Heart left ventricle (tissue), 13 donors: Measurements from ENCODE around the gene AREL1.

Experiments
- POLR2A ChIP-seq, 2 donors: fragments of 450-650 bp; IDR thresholded peaks; one replicate each; pipeline ENCODE4 v1.6.1; 2017; ENCODE audit warnings: antibody characterized with exemption in 2 of 2, mild to moderate bottlenecking in 2 of 2, moderate library complexity in 2 of 2
- TF ChIP-seq, protein P1 (sequence below), 12 donors: fragments of 200-600 bp; sonication (generic) in 4 of 12; IDR thresholded peaks; one replicate each; pipeline versions ENCODE4 v1.5.0 to v1.8.0; 2018 to 2022; ENCODE audit warnings: antibody characterized with exemption in 12 of 12, mild to moderate bottlenecking in 5 of 12
- donor health status: ischemic (EF 13 %, LVEDD 7.1; RV severe dilation, severe dysfunction).
- donor health status: DM: no; HTN: yes; CAD: no.
- donor health status: DM: no; HTN: no; CAD: no.
- donor health status: ischemic (EF 25% LVEDD 6.9; RV normal size, moderate dysfunction).
- donor health status: ischemic (EF 25% LVEDD 5.7; RV mildly dilated, moderate dysfunction).
- donor health status: ischemic (EF 35%, LVEDD 5.7; RV mildly dilated, moderate dysfunction).
- donor health status: nonischemic (EF 11% LVEDD 7.7; RV severe dilation, severe dysfunction).
- donor health status: DM: yes; HTN: yes; CAD: no.
- donor health status: PGD.
- donor health status: ischemic (EF 29% LVEDD 5.4; RV normal size, mild dysfunction).
- donor health status: nonischemic (EF 23%, LVEDD 6.1; RV moderate dilation, normal function).

DNA sequence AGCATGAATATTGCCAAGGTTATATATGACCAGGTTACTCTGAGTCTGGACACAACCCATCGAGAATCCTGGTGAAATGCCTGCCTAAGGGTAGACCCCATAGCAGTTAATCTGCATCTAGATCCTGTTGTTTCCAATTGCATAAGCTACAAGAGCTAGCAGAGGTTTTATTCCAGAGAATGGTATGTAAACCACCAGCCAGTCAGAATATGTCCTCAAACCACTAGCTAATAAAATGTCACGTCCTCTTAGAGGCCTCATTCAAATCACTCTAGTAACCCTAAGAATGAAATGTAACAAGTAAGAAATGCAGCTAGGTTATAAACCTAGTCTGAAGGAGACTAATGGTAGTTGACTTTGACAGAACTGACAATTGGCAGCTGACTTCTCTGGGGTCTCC, 41.3 kb upstream of the AREL1 start:
- TF ChIP-seq, protein P1, sequence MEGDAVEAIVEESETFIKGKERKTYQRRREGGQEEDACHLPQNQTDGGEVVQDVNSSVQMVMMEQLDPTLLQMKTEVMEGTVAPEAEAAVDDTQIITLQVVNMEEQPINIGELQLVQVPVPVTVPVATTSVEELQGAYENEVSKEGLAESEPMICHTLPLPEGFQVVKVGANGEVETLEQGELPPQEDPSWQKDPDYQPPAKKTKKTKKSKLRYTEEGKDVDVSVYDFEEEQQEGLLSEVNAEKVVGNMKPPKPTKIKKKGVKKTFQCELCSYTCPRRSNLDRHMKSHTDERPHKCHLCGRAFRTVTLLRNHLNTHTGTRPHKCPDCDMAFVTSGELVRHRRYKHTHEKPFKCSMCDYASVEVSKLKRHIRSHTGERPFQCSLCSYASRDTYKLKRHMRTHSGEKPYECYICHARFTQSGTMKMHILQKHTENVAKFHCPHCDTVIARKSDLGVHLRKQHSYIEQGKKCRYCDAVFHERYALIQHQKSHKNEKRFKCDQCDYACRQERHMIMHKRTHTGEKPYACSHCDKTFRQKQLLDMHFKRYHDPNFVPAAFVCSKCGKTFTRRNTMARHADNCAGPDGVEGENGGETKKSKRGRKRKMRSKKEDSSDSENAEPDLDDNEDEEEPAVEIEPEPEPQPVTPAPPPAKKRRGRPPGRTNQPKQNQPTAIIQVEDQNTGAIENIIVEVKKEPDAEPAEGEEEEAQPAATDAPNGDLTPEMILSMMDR (IDR thresholded peaks at IDR 0.05), result no peak
- no peak for TF ChIP-seq POLR2A (IDR thresholded peaks at IDR 0.05)
